Measurements from ENCODE around the gene CNKSR3. TPM values are rescaled to one million over a fixed set of nuclear protein-coding genes. Genes with fewer than 3 reads are reported as not detected.

The CNKSR3 gene
- total RNA-seq, 1 experiment from 2014 or later = 5.6 TPM

DNA sequence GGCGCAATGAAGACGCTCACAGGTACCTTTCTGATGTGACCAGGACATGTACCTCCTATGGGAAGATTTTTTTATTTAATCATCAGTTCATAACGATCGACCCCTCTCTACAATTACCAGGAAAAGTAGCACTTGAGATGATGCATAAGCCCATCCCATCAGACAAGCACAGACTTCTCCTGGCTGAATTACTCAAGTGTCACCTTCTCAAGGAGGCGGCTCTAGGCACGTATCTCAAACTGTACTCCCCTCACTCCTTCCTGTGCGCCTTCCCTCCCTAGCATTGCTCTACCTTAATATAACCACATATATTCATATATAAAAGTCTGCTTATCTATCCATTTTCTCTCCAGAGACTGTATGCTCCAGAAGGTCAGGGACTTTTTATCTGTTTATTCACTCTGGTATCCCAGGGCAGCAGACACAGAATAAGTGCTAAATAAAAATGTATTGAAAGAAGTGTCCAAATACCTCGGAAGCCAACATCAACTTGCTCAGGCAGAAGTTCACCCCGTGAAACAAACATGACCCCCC lies 71.5 kb downstream of the CNKSR3 start:
- Histone ChIP-seq H3K9me3 (ENCODE audit: control insufficient read depth, low read depth, low read length) (no peaks in the 10 kb centered on the region), H3K23me2 (ENCODE audit: insufficient read length, low read depth, low read length, poor library complexity, severe bottlenecking) (no peaks in the 10 kb centered on the region)
- DNase-seq = no peak

More for the DNA sequence above, 71.5 kb downstream of the CNKSR3 start:
- no peak overlapping the region for H3K14ac ChIP-seq (ENCODE audit: insufficient read depth, low read length)
- TF ChIP-seq, protein P1, sequence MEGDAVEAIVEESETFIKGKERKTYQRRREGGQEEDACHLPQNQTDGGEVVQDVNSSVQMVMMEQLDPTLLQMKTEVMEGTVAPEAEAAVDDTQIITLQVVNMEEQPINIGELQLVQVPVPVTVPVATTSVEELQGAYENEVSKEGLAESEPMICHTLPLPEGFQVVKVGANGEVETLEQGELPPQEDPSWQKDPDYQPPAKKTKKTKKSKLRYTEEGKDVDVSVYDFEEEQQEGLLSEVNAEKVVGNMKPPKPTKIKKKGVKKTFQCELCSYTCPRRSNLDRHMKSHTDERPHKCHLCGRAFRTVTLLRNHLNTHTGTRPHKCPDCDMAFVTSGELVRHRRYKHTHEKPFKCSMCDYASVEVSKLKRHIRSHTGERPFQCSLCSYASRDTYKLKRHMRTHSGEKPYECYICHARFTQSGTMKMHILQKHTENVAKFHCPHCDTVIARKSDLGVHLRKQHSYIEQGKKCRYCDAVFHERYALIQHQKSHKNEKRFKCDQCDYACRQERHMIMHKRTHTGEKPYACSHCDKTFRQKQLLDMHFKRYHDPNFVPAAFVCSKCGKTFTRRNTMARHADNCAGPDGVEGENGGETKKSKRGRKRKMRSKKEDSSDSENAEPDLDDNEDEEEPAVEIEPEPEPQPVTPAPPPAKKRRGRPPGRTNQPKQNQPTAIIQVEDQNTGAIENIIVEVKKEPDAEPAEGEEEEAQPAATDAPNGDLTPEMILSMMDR (conservative IDR thresholded peaks at IDR 0.05) = no peak
- no CpG with 5 or more reads among the region's 9 CpGs for WGBS (ENCODE audit: extremely low coverage, insufficient read length, low lambda C conversion rate)
- H3K56ac ChIP-seq (ENCODE audit: insufficient read length, low read depth, low read length) = no peak overlapping the region
- H3K79me1 ChIP-seq (ENCODE audit: insufficient read depth, low read depth, low read length, poor library complexity, severe bottlenecking) = no peaks in the 10 kb centered on the region
- H3K23ac ChIP-seq (ENCODE audit: insufficient read length, low read depth, low read length) = no peak overlapping the region
- H2BK15ac ChIP-seq (ENCODE audit: low read depth, low read length) = no peak overlapping the region
- H2BK5ac ChIP-seq (ENCODE audit: insufficient read length, low read length) = no peak overlapping the region
- H3K36me3 Mint-ChIP-seq (ENCODE audit: insufficient read depth in 1 of 3, low read depth in 3 of 3) = peaks cover 5 to 15% (median 7%) of the 10 kb centered on the region in 3 experiments
- H2AFZ ChIP-seq (ENCODE audit: low read length) = no peak overlapping the region
- H3K4ac ChIP-seq (ENCODE audit: low read depth, low read length) = no peak overlapping the region
- no peak overlapping the region for H2BK120ac ChIP-seq (ENCODE audit: low read depth, low read length, poor library complexity, severe bottlenecking)
- no peak overlapping the region for H3K9ac ChIP-seq (ENCODE audit: extremely low read depth, insufficient read length, low read length)
- H3K9me3 Mint-ChIP-seq = no peaks in the 10 kb centered on the region
- peak overlapping the region in 2 of 3 experiments; percentile 13 to 66; a peak in 3 of 7 replicates for H3K27ac Mint-ChIP-seq
- H3K18ac ChIP-seq (ENCODE audit: insufficient read length, low read depth, low read length) = no peak overlapping the region
- H2BK12ac ChIP-seq (ENCODE audit: insufficient read length, low read depth, low read length) = no peak overlapping the region
- no peaks in the 10 kb centered on the region for H4K20me1 ChIP-seq (ENCODE audit: control insufficient read depth, insufficient read depth, insufficient read length)
- no peak overlapping the region for H3K4me2 ChIP-seq (ENCODE audit: insufficient read depth, insufficient read length, low read length)
- H3K27me3 ChIP-seq (ENCODE audit: insufficient read depth, low read length) = no peaks in the 10 kb centered on the region
- H3K4me1 Mint-ChIP-seq = peaks cover 4% of the 10 kb centered on the region in 2 experiments; a peak in 3 of 4 replicates
- no peaks in the 10 kb centered on the region for H3K4me1 ChIP-seq (ENCODE audit: insufficient read depth, low read length)
- H3K79me2 ChIP-seq (ENCODE audit: insufficient read depth, low read length) = no peaks in the 10 kb centered on the region
- no peak overlapping the region for H2BK20ac ChIP-seq (ENCODE audit: low read depth, low read length, poor library complexity, severe bottlenecking)
- H3K4me3 Mint-ChIP-seq = no peak overlapping the region
- H3K27ac ChIP-seq (ENCODE audit: insufficient read length, low read depth, low read length) = no peak overlapping the region
- H4K5ac ChIP-seq (ENCODE audit: insufficient read length, low read depth, low read length) = no peak overlapping the region
- H3K27me3 Mint-ChIP-seq (ENCODE audit: low read depth) = no peaks in the 10 kb centered on the region
- H2AK5ac ChIP-seq (ENCODE audit: insufficient read length, low read length) = no peak overlapping the region
- no peak overlapping the region for H4K8ac ChIP-seq (replicated peaks; ENCODE audit: insufficient read length, low read depth, low read length)
- no peak overlapping the region for H4K91ac ChIP-seq (ENCODE audit: insufficient read length, low read depth, low read length)
- H3T11ph ChIP-seq (ENCODE audit: low read length) = no peak overlapping the region

Measured in H9 (cell line).